Measurements from ENCODE around the gene KSR2.

DNA sequence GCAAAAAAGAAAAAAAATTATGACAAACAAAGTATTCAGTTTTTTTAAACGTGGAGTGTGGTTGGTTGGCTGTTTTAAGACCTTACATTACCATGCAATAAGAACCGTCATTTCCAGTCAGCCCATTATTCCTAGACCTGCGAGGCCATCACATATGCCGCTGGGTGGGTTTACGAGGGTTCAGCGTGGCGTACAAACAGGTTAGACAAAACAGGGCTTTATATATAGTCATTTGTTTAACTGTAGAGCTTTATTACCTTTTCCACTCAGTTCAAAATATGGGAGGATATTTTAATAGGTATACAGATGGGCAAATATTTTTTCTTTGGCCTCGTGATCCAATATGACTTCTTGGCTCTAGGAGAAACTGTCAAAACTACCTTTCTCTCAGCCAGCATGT, 67.2 kb downstream of the KSR2 start:
- no peak for TF ChIP-seq POLR2A (IDR thresholded peaks at IDR 0.05)
- TF ChIP-seq, protein P1, sequence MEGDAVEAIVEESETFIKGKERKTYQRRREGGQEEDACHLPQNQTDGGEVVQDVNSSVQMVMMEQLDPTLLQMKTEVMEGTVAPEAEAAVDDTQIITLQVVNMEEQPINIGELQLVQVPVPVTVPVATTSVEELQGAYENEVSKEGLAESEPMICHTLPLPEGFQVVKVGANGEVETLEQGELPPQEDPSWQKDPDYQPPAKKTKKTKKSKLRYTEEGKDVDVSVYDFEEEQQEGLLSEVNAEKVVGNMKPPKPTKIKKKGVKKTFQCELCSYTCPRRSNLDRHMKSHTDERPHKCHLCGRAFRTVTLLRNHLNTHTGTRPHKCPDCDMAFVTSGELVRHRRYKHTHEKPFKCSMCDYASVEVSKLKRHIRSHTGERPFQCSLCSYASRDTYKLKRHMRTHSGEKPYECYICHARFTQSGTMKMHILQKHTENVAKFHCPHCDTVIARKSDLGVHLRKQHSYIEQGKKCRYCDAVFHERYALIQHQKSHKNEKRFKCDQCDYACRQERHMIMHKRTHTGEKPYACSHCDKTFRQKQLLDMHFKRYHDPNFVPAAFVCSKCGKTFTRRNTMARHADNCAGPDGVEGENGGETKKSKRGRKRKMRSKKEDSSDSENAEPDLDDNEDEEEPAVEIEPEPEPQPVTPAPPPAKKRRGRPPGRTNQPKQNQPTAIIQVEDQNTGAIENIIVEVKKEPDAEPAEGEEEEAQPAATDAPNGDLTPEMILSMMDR (IDR thresholded peaks at IDR 0.05): no peak
- TF ChIP-seq EP300 (IDR thresholded peaks at IDR 0.05): no peak

Measured in ovary (tissue), 3 donors.